GM12872 (cell line): Measurements from ENCODE around the gene TMEM39B.

Experiments used
- CTCF ChIP-seq: IDR thresholded peaks from 3 replicates; pipeline ENCODE4 v1.5.1; 2011; ENCODE audit warnings: low read depth, mild to moderate bottlenecking, low read length, moderate library complexity; ENCODE audit not compliant: insufficient read depth

Gene TMEM39B

DNA sequence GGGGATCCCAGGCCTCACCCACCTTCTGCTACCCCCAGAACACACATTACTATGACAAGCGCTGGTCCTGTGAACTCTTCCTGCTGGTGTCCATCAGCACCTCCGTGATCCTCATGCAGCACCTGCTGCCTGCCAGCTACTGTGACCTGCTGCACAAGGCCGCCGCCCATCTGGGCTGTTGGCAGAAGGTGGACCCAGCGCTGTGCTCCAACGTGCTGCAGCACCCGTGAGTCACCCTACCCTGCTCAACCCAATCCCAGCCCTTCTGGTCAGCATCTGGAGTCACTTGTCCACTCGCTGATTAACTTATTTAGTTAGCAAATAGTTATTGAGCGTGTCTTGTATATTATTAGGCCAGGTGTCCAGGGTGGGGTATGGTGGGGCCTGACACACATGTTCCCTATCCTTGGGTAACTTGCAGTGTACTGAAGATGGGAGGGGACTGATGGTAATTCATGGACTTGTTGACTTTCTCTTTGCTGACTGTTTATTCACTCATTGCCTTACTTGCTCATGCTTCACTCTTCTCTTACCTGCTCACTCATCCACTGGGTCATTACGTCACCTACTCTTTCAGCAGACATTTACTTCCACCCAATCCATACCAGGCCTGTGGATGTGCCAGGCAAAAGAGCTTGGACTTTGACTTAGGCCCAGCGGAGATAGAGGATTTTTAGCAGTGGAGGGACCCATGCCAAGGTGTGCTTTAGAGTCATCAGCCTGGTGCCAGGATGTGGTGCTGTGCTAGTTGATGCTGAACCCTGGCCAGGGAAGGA, 22.2 kb downstream of the TMEM39B start:
- no peak for TF ChIP-seq CTCF

DNA sequence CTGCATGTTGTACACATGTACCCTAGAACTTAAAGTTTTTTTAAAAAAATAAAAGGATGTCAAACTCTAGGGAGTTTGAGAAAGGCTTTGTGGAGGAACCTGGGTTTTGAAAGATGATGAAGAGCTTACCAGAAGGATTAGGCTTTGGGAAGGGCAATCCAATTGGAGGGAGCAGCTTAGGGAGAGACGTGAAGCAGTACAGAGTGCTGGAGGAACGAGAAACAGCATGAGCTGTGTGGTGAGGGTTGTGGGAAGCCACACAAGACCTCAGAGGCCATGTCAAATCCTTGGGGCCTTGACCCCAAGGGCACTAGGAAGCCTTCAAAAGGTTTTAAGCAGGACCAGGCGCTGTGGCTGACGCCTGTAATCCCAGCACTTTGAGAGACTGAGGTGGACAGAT, 26.7 kb downstream of the TMEM39B start:
- no peak for TF ChIP-seq CTCF

DNA sequence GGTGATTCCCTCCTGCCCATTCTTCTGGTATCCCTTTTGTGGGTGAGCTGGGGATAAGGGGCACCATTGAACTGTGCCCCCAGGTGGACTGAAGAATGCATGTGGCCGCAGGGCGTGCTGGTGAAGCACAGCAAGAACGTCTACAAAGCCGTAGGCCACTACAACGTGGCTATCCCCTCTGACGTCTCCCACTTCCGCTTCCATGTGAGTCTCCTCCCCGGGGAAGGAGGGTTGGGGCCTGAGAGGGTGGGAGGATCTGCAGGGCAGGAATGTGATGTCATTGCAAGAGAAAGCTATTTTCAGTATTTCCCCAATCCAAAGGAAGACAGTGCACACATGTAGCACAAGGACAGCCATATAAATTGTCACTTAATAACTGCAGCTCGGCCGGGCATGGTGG, 27.6 kb downstream of the TMEM39B start:
- TF ChIP-seq CTCF: no peak

DNA sequence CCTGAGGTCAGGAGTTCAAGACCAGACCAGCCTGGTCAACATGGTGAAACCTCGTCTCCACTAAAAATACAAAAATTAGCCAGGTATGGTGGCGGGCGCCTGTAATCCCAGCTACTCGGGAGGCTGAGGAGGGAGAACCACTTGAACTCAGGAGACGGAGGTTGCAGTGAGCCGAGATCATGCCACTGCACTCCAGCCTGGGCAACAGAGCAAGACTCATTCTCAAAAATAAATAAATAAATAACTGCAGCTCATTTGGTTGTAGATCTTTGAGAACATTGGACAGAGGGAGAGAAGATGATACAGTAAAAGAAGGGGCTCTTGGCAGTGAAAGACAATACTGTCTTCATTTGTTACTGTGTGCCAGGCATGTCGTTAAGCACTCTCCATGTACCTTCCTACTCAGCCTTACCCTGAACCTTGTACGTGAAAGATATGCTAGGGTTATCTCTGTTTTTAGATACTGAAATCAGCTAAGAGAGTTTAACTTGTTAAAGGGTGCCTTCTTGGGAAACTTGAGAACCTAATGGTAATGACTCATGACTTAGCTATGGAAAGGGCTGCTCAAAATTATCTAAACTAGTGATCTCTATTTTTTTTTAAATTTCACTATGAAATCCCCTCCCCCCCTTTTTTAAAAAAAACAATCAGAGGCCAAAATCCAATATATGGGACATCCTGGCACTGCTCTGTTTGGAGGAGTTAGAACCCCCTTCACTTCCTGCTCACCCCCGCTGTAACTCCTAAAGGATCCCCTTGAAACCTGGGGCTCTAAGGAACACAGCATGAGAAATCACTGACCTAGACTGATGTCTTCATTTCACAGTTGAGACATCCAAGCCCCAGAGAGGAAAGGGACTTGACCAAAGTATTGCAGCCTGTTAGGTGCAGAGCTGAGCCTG, 28.3 kb downstream of the TMEM39B start:
- no peak for TF ChIP-seq CTCF

- no peak for TF ChIP-seq CTCF
Measured at GRCh38 chr1:32104127-32104526, 31.4 kb downstream of the TMEM39B start.

DNA sequence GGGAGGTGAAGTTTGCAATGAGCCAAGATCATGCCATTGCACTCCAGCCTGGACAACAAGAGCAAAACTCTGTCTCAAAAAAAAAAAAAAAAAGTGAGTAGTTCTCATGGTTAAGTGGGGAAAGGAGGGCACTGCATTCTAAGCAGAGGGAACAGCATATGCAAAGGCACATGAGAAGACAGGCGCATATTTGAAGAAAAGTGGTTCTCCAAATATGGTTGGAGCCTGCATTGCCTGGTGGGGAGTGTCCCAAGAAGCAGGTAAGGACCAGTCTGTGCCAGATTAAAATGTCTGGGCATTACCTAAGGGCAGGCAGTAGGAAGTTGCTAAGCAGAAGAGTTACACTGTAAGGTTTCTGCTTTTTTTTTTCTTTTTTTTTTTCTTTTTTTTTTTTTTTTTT, 32.6 kb downstream of the TMEM39B start:
- TF ChIP-seq CTCF: no peak

DNA sequence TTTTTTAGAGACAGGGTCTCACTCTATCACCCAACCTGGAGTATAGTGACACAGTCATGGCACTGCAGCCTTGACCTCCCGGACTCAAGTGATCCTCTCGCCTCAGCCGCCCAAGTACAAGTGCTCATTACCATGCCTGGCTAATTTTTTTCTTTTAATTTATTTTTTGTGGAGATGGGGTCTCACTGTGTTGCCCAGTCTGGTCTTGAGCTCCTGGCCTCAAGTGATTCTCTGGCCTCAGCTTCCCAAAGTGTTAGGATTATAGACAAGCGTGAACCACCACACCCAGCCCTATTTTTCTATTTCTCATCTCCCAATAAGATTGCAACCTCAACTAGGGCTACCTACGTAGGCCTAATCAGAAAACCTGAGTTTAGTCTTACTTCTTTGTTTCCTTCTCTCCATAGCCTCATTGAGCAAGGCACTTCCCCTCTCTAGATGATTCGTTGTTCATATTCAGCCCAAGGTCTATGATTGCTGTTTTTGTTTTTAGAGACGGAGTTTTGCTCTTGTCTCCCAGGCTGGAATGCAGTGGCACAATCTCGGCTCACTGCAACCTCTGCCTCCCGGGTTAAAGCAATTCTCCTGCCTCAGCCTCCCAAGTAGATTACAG, 34.0 kb downstream of the TMEM39B start:
- TF ChIP-seq CTCF: no peak
